ENCODE data around the gene CD36.

GRCh38 chr7:80635533-80635932 lies 2.9 kb upstream of the CD36 start:
- TF ChIP-seq, protein P1, sequence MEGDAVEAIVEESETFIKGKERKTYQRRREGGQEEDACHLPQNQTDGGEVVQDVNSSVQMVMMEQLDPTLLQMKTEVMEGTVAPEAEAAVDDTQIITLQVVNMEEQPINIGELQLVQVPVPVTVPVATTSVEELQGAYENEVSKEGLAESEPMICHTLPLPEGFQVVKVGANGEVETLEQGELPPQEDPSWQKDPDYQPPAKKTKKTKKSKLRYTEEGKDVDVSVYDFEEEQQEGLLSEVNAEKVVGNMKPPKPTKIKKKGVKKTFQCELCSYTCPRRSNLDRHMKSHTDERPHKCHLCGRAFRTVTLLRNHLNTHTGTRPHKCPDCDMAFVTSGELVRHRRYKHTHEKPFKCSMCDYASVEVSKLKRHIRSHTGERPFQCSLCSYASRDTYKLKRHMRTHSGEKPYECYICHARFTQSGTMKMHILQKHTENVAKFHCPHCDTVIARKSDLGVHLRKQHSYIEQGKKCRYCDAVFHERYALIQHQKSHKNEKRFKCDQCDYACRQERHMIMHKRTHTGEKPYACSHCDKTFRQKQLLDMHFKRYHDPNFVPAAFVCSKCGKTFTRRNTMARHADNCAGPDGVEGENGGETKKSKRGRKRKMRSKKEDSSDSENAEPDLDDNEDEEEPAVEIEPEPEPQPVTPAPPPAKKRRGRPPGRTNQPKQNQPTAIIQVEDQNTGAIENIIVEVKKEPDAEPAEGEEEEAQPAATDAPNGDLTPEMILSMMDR (conservative IDR thresholded peaks at IDR 0.05; ENCODE audit: low read depth, low read length): no peak
- no peak for TF ChIP-seq EZH2 (IDR thresholded peaks at IDR 0.05; ENCODE audit: low read length, unreplicated experiment)

Measured in PC-3 (cell line).